Measurements from ENCODE around the gene M1AP.

The M1AP gene

DNA sequence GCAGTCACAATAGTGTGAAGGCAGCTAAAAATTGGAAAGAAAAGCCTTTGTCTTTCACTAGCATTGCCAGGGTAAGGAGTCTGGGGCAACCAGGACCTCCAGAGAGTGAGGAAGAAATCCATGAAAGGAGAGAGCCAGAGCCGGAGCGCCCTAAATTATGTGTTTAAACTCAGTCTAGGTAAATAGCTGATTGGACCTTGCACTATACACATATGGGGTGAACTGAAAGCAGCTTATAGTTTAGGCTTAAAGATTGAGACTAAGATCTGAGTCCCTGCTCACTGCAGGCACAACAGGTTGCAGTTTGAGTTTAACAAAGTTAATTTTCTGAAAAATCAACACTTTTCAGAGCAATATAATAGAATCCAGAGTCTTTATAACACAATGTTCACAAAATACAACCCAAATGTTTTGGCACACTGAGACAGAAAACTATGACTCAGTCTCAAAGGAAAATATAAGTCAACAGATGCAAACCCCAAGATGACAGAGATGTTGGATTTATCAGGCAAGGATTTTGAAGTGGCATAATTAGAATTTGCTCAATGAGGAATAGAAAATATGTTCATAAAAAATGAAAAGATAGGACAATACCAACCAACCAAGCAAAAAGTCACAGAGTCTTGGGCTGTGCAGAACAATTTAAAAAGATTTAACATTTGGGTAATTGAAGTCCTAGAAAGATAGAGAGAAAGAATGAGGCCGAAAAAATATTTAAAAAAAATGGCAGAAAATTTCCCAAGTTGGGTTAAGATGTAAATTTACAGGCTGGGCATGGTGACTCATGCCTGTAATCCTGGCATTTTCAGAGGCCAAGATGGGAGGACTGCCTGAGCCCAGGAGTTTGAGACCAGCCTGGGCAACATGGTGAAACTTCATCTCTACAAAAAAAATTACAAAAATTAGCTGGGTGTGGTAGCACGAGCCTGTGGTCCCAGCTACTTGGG is 54.0 kb downstream of the M1AP start:
- no peak for DNase-seq (ENCODE audit: low read depth)

DNA sequence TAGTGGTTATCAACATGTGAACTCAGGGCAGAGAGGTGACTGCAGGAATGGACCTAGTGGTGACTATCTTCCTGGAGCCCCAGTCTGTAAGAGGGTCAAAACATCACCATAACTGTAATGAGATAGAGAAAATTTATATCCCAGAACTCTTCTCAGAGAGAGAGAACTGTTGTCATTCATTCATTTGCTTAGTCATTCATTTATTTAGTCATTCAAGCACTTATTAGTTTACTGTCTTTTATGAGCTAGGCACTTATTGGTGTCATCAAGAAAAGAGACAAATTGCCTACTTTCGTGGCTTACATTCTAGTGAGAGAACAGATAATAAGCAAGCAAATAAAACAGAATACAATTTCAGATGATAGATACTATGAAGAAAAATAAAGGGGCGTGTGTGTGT is 59.5 kb downstream of the M1AP start:
- no peak for DNase-seq (ENCODE audit: low read depth)

DNA sequence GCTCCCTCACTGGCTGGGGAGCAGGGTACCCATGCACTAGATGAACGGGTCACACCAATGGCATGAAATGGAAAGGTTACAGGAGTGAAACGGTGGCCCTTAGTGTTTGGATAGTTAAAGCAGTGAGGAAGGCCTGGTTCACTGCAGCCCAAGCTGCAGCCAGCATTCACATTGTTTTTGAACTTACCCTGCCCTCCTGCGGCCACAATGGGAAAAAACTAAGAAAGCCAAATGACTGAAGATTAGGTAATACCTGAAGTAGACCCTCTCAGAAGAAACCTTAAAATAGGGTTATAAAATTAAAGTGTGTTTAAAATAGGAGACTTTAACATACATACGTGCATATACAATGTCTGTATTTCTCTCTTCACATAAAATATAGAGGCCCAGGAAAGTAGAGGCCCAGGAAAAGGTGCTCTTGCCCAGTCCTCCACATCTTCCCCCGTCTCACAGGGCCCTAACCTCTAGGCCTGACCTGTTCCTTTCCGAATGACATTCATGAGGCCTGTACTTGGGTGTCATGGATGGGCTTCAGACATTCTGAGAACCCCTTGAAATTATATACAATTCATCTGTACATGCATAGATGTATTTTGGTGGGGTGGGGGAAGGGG is 60.4 kb downstream of the M1AP start:
- peak; percentile 56 for DNase-seq (ENCODE audit: low read depth)

DNA sequence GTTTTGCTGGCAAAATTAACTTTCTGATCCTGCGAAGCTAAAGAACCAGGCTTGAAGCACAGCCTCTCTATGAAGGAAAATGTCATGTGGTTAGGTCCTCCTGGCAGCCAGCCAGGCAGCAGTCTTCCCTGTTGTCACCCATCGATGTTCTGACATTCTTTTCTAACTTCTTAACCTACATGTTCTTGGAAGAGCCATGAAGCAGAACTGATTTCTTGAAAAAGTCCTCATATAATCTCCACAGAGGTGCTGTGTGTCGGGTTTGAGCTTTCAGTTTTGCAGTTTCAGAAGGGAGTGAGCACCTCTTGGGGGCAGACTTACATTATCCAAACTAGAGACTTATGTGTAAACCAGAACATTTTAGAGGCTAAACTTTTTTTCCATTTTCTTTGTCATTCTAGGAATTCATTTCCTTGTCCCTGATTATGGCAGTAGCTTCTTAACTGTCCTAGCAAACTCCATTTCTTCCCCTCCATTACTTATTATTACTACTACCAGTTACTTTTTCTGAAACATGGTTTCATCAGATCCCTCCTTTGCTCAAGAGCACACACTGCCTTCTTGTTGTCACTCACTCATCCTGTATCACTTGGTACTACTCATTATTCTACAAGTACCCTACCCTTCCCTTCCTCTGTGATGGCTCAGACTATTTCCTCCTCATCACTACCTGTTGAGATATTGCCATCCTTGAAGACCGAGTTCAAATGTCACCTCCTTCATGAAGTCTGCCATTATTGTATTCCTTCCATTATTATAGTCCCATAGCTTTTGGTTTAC is 62.5 kb downstream of the M1AP start:
- no peak for DNase-seq (ENCODE audit: low read depth)

DNA sequence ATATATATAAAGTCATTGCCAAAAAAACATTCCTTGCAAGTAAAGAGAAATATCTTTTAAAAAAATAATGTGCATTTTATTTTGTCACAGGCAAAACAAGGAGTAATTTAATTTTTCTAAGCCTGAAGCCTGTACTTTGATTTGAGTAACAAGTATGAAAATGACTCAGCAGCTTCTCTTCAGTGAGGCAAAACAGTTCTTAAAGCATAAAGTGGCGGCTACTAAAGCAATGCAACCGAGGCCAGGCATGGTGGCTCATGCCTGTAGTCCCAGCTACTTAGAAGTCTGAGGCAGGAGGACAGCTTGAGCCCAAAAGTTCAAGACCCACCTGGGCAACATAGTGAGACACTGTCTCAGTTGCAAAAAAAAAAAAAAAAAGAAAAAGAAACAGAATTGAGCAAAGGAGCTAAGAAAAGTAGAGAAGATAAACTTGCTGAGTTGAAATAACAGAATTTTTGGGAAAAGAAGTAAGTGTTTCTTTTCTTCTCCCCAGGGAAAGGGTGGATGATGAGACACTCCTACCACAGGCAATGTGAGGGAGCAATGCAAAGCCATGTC is 64.0 kb downstream of the M1AP start:
- no peak for DNase-seq (ENCODE audit: low read depth)

GRCh38 chr2:74583504-74583903 is 64.6 kb downstream of the M1AP start:
- DNase-seq (ENCODE audit: low read depth) = no peak

DNA sequence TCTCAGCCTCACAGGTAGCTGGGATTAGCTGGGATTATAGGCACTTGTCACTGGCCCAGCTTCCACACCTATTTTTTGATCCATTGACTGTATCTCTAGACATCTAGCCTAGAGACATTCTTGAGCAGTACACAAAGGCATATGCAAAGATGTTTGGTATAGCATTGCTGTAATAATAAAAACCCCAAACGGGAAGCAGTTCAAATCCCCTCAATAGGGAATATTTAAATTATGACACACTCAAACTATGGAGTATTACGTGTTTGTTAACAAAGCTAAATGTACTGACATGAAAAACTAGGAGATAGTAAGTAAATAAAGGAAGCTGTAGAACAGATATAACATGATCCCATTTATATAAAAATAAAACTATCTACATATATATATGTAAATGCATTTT is 65.9 kb downstream of the M1AP start:
- no peak for DNase-seq (ENCODE audit: low read depth)

DNA sequence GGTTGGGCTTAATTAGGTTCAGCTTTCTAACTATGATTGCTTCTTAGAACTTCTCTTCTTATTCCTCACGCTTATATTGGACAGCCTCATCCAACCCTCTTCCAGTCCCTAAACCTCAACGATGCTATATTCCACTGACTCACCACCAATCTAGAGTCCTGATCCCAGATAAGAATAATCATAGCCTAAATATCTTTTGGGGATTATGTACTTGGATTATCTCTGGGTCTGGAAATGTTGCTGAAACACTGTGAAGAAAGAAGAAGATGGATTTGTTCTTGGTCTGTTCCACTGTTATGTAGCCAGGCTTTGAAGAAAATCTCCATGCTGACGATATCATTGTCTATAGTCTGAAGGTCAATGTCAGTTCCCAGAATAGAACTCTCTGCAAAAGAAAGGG is 66.7 kb downstream of the M1AP start:
- DNase-seq (ENCODE audit: low read depth) = no peak

GRCh38 chr2:74578408-74578807 is 69.7 kb downstream of the M1AP start:
- DNase-seq (ENCODE audit: low read depth) = no peak

DNA sequence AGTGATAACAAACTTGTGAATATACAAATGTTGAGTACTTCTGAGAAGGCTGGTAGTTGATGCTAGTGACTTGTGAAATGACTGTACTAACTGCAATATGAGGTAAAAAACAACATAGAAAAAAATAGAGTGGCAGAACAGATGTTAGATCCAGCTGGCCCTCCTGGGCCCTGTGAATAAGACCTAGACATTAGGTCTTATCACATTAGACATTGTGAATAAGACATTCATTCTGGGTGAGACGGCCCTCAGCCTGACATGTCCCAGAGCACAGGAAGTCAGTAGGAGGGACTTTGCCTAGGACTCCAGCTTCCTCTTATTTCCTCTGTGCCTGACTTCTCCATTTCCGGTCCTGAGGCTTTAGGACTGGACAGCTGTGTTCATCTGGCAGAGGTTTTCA is 70.7 kb downstream of the M1AP start:
- DNase-seq (ENCODE audit: low read depth) = no peak

GRCh38 chr2:74576863-74577229 is 71.3 kb downstream of the M1AP start:
- peak; percentile 80 for DNase-seq (ENCODE audit: low read depth)

- DNase-seq (ENCODE audit: low read depth) = no peak
These were observed 71.8 kb downstream of the M1AP start for GRCh38 chr2:74576211-74576862.

DNA sequence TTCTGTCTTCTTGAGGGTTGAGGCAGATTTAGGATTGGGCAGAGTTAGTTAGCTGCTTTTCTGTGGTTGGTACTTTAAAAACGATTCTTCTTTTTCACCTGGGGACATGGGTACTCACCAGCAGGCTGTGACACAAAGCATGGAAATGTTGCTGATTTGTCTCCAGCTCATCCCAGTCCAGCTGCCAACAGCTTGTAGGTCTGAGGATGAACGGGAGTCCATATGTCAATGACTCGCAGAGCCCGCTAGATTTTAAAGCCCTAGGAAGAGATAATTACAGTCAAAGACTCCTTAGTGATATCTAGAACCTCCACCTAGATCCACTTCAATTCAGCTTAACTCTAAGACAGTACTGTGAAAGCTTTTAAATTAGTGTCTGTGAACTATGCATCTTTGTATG is 72.8 kb downstream of the M1AP start:
- DNase-seq (ENCODE audit: low read depth) = no peak

GRCh38 chr2:74573747-74574562 is 74.2 kb downstream of the M1AP start:
- DNase-seq (ENCODE audit: low read depth) = peak; percentile 47

DNA sequence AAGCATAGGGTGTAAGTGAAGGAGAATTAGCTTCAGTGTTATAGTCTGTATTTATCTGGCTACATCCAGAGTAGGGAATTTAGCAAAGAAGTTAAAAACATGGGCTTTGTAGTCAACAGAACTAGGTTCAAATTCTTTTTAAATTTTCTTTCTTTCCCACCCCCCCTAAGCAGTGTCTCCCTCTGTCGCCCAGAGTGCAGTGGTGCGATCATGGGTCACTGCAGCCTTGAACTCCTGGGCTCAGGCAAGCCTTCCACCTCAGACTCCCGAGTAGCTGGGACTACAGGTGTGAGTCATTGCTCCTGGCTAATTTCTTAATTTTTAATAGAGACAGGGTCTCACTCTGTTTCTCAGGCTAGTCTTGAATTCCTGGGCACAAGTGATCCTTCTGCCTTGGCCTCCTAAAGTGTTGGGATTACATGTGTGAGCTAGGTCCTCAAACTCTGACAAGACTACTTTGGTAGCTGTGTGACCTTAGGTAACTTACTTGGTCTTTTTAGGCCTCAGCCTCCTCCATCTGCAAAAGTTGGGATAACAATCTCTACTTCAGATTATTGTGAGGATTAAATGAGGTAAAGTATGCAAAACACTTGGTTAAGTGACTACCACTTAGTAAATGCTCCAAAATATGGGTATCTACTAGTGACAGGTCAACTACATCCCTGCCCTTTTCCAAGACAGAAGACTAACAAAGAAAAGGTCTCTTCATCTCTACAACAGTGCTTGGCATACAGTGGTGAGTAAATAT is 75.8 kb downstream of the M1AP start:
- no peak for DNase-seq (ENCODE audit: low read depth)

- no peak for DNase-seq (ENCODE audit: low read depth)
These were observed 77.1 kb downstream of the M1AP start for GRCh38 chr2:74571058-74571457.

DNA sequence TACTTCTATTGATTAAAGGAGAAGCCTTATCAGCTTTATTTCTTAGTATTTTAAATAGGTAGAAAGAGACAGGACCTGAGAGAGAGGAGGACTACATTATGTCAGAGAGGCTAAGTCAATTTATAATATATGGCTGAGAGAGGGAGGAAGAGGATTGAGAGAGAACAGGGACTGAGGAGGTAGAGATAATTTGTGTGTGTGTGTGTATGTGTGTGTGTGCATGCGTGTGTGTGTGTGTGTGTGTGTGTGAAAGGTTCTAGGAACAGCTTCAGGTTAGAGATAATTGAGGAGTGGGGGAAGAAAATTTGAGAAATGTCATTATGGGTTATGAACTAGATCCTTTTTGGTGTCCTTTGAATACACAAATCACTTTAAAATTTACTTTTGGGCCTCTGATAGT is 78.4 kb downstream of the M1AP start:
- DNase-seq (ENCODE audit: low read depth) = no peak

DNA sequence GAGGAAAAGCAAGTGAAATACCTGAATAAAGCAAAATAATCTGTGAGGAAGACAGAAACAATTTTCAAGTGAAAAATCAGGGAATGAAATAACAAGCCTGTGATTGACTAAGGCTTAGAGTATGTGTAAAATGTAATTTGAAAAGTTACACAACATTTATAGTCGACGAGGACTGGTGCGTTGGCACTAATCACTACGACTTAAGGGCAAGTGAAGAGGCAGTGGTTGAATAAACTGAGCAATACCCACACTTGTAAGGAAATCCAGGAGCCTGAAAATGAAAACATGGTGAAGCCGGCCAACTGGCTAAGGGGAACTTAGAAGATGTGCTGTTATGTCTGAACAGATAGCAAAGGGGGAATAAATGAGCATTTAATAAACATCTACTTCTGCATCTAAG is 80.2 kb downstream of the M1AP start:
- DNase-seq (ENCODE audit: low read depth) = peak; percentile 84

GRCh38 chr2:74566754-74567085 is 81.4 kb downstream of the M1AP start:
- peak; percentile 93 for DNase-seq (ENCODE audit: low read depth)

DNA sequence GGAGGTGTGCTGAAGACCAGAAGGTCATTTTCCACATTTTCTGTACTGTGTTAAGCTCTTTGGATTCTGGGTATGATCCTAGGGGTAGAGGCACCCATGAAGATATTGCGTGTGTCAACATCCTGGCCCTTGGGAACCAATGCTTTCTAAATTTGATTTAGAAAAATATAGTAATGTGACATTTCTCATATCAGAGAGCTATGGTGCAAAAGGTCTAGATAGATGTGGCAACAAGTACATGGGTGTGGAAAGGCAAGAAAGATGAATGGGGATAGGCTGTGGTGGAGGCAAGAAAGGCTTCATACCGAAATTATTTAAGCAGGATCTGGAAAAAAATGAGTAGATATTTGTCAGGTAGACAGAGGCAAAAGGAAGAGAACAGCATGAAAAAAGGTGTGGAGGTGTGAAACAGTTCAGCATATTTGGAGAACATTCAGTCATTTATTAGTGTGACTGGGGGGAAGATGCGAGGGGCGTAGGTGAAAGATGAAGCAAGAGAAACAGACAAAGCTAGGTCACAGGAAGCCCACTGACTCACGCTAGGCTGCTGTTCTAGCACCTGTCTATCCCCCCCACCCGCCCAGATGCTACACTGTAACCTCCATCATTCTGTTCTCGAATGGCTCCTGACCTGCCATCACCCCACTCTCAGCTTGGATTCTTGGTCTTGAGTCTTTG is 81.9 kb downstream of the M1AP start:
- DNase-seq (ENCODE audit: low read depth) = no peak
